Smooth muscle cell (in vitro differentiated cells): ENCODE results near the gene P3H2. TPM values are rescaled to one million over a fixed set of nuclear protein-coding genes. Genes with fewer than 3 reads are reported as not detected.

Experiments used
- DNase-seq: peaks from one replicate; lab custom pipeline; 2025; ENCODE audit not compliant: unreplicated experiment; lab: John Stamatoyannopoulos, UW
- H2AFZ ChIP-seq: fragments of 200-600 bp; sonication (generic); 2 replicates; pipeline ENCODE4 v1.6.0; 2016; ENCODE audit warnings: antibody characterized with exemption, low read depth, mild to moderate bottlenecking
- H3F3A ChIP-seq: fragments of 200-600 bp; sonication (generic); 2 replicates; pipeline ENCODE4 v1.6.0; 2017; ENCODE audit warnings: antibody characterized with exemption, low read depth
- H3K27ac ChIP-seq: fragments of 200-600 bp; sonication (generic); 2 replicates; pipeline ENCODE4 v1.5.1; 2016; ENCODE audit warnings: low read depth, mild to moderate bottlenecking
- H3K27me3 ChIP-seq: fragments of 200-600 bp; sonication (generic); 2 replicates; pipeline ENCODE4 v1.6.1; 2016; ENCODE audit warnings: low read depth, mild to moderate bottlenecking
- H3K36me3 ChIP-seq: fragments of 200-600 bp; sonication (generic); 2 replicates; pipeline ENCODE4 v1.5.1; 2016; ENCODE audit warnings: low read depth
- H3K4me1 ChIP-seq: fragments of 200-600 bp; sonication (generic); 2 replicates; pipeline ENCODE4 v1.5.1; 2016; ENCODE audit warnings: low read depth
- H3K4me2 ChIP-seq: fragments of 200-600 bp; sonication (generic); 2 replicates; pipeline ENCODE4 v1.6.0; 2016; ENCODE audit warnings: mild to moderate bottlenecking
- H3K4me3 ChIP-seq: fragments of 200-600 bp; sonication (generic); 2 replicates; pipeline ENCODE4 v1.5.1; 2016; ENCODE audit warnings: mild to moderate bottlenecking
- H3K79me2 ChIP-seq: fragments of 200-600 bp; sonication (generic); 2 replicates; pipeline ENCODE4 v1.6.0; 2016; ENCODE audit warnings: low read depth, mild to moderate bottlenecking
- H3K9ac ChIP-seq: fragments of 200-600 bp; sonication (generic); 2 replicates; pipeline ENCODE4 v1.6.0; 2016; ENCODE audit warnings: low read depth
- H3K9me3 ChIP-seq: fragments of 200-600 bp; sonication (generic); replicated peaks from 2 replicates; pipeline ENCODE4 v1.5.1; 2016; ENCODE audit warnings: low read depth
- H4K20me1 ChIP-seq: fragments of 200-600 bp; sonication (generic); 2 replicates; pipeline ENCODE4 v1.6.0; 2016; ENCODE audit warnings: low read depth
- CTCF ChIP-seq: fragments of 200-600 bp; sonication (generic); IDR thresholded peaks from 2 replicates; pipeline ENCODE4 v1.5.1; 2017; ENCODE audit warnings: borderline replicate concordance, mild to moderate bottlenecking, antibody characterized with exemption; ENCODE audit not compliant: insufficient read depth, poor library complexity, severe bottlenecking
- WGBS: methylation state at CpG from one replicate; pipeline ENCODE4 v1.1.7; 2016; ENCODE audit warnings: low lambda C conversion rate; 5-methylcytosine and 5-hydroxymethylcytosine counted together
- polyA plus RNA-seq: library from polyadenylated mRNA; unstranded; fragments of >200 nt; fragmentation: Nextera tagmentation; extraction: Ambion mirVana; gene quantifications from 2 replicates; pipeline ENCODE4 v1.2.1, GENCODE V29; 2016
- total RNA-seq: library from RNA; depleted of rRNA; stranded (reverse); fragments of >200 nt; gene quantifications from 2 replicates; pipeline ENCODE4 v1.2.3, GENCODE V29; 2014

The P3H2 gene
- total and polyA plus RNA-seq, 2 experiments from 2014 or later = 6.5 to 27.3 TPM

DNA sequence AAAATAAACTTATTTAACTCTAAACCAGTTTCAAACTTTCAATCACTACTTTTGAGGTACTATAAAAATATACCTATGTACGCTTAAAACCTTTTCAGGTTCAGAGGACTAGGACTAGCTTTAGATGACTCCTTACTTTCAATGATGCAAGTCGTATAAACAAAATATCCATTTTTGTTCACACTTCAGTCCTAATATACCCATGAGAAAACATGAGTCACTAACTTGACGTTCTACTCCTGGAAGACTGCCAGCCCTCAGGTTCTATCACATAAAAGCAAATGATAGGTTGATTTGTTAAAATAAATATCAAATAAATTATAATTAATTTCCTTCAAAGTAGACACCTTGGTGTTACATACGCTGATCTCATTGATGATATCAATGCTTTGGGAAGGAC is 10.6 kb upstream of the P3H2 start:
- 69% methylated on average over 4 of the region's 4 CpGs for WGBS
- no peak for TF ChIP-seq CTCF

DNA sequence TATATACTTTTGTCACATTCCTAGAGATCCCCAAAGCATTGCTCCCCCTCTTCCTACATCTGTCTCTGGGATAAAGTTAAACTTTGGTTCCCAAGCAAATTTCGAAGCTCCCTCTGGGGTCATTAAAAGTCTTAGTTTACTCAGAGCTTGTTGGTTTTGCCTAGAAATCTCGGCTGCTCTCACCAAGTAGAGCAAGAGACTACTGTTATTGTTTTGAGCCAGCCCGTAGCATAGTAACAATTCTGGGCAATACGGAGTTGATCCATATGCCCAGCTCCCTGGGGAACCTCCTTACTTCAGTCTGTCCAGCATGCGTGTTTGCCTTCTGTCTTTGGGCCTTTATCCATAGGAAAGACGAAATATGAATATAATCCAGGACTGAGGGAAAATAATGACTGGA is 10.0 kb upstream of the P3H2 start:
- no peak overlapping the region for H3K4me3 ChIP-seq
- no peaks in the 10 kb centered on the region for H3K9me3 ChIP-seq
- no peaks in the 10 kb centered on the region for H3K79me2 ChIP-seq
- H3K36me3 ChIP-seq = no peaks in the 10 kb centered on the region
- H3K9ac ChIP-seq = no peak overlapping the region
- no peak overlapping the region for H2AFZ ChIP-seq
- TF ChIP-seq CTCF = no peak
- no peaks in the 10 kb centered on the region for H3F3A ChIP-seq
- no peak for DNase-seq
- H4K20me1 ChIP-seq = no peaks in the 10 kb centered on the region
- no peak overlapping the region for H3K4me2 ChIP-seq
- no peaks in the 10 kb centered on the region for H3K27me3 ChIP-seq
- peaks cover 10% of the 10 kb centered on the region for H3K4me1 ChIP-seq
- H3K27ac ChIP-seq = no peak overlapping the region
- 92% methylated on average over 6 of the region's 6 CpGs for WGBS

More for the DNA sequence above, 10.6 kb upstream of the P3H2 start:
- DNase-seq = no peak
- Histone ChIP-seq H4K20me1 (no peaks in the 10 kb centered on the region), H3K9ac (no peak overlapping the region), H2AFZ (no peak overlapping the region), H3K4me2 (no peak overlapping the region), H3K4me3 (no peak overlapping the region), H3K36me3 (no peaks in the 10 kb centered on the region), H3K27me3 (no peaks in the 10 kb centered on the region), H3K4me1 (peaks cover 10% of the 10 kb centered on the region), H3K27ac (no peak overlapping the region), H3F3A (no peaks in the 10 kb centered on the region), H3K79me2 (no peaks in the 10 kb centered on the region), H3K9me3 (no peaks in the 10 kb centered on the region)

- Histone ChIP-seq H2AFZ (no peak overlapping the region), H3K4me2 (no peak overlapping the region), H3K36me3 (no peaks in the 10 kb centered on the region), H3K4me3 (no peak overlapping the region), H3K27me3 (no peaks in the 10 kb centered on the region), H3K79me2 (no peaks in the 10 kb centered on the region), H3K27ac (no peak overlapping the region), H3K9me3 (no peaks in the 10 kb centered on the region), H3K9ac (no peak overlapping the region), H3F3A (no peaks in the 10 kb centered on the region), H3K4me1 (peaks cover 10% of the 10 kb centered on the region), H4K20me1 (no peaks in the 10 kb centered on the region)
- WGBS = 85% methylated on average over 2 of the region's 2 CpGs
- TF ChIP-seq CTCF = no peak
- DNase-seq = no peak
These were observed 9.3 kb upstream of the P3H2 start for GRCh38 chr3:190130037-190130436.

GRCh38 chr3:190127797-190128196 is 7.1 kb upstream of the P3H2 start:
- no peak for TF ChIP-seq CTCF
- Histone ChIP-seq H2AFZ (no peak overlapping the region), H3K79me2 (no peaks in the 10 kb centered on the region), H3K36me3 (no peaks in the 10 kb centered on the region), H3F3A (no peaks in the 10 kb centered on the region), H3K4me2 (no peak overlapping the region), H3K27me3 (no peaks in the 10 kb centered on the region), H3K27ac (no peak overlapping the region), H3K4me3 (no peak overlapping the region), H3K9me3 (no peaks in the 10 kb centered on the region), H4K20me1 (no peaks in the 10 kb centered on the region), H3K9ac (no peak overlapping the region), H3K4me1 (peaks cover 10% of the 10 kb centered on the region)
- no peak for DNase-seq
- WGBS = 42% methylated on average over 6 of the region's 6 CpGs
